Choroid plexus epithelial cell (primary cell): ENCODE results near the gene MTMR4.
"Not testable (repeated sequence)": the region's sequence is repeated elsewhere in the genome, so short reads cannot be mapped to it uniquely, and the experiment has no call there.

Experiments
- DNase-seq: peaks from one replicate; pipeline ENCODE4 v3.0.0-alpha.2; 2010; ENCODE audit warnings: low read depth
- H3K4me3 ChIP-seq: 2 replicates; pipeline ENCODE4 v1.5.1; 2011; ENCODE audit warnings: low read depth, mild to moderate bottlenecking, control low read depth, low read length, moderate library complexity
- CTCF ChIP-seq: conservative IDR thresholded peaks from 2 replicates; pipeline ENCODE4 v1.5.1; 2011; ENCODE audit warnings: low read depth, mild to moderate bottlenecking, control low read depth, inconsistent platforms, low read length, moderate library complexity

Gene MTMR4

DNA sequence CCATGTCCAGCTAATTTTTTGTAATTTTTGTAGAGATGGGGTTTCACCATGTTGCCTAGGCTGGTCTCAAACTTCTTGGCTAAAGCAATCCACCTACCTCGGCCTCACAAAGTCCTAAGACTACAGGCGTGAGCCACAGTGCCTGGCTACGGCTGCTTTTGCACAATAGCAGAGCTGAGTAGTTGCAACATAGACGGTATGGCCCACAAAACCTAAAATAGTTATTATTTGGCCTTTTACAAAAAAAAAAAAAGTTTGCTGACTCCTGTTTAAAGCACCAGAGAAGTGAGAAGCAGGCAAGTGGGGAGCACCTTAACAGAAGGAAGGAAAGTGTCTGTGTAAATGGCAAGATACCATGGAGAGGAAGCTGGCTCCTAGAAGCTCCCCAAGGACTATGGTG, 20.9 kb downstream of the MTMR4 start:
- H3K4me3 ChIP-seq, result no peak overlapping the region
- TF ChIP-seq CTCF, result no peak
- no peak for DNase-seq

DNA sequence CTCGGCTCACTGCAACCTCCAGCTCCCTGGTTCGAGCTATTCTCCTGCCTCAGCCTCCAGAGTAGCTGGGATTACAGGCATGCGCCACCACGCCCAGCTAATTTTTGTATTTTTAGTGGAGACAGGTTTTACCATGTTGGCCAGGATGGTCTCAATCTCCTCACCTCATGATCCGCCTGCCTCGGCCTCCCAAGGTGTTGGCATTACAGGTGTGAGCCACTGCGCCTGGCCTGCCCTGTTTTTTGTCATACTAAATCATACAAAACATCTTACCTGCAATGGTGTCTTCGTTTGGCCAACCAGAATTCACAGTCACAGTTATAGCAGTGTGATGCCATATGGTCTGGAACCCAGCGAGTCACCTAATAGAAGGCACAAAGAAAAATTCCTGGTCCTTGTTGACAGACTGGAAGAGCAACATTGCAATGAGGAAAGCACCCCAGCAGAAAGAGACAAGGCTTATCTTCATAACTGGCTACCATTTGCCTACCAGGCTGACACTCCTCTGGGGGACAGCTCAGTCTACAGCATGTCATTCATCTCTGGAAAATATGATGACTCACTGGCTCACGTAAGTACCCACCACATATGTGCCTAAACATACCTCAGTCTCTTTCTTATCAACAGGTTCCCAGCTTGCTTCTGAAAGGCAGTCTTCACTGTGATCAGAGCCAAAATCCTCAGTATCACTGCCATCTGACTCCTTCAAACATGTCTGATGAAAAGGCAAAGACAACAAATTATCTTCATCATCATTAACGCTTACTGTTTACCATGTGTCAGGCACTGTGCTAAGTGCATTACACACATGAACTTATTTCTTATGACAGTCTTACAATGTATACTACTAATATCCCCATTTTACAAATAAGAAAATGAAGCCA, 22.0 kb downstream of the MTMR4 start:
- no peak for TF ChIP-seq CTCF
- H3K4me3 ChIP-seq, result no peak overlapping the region
- DNase-seq, result no peak

DNA sequence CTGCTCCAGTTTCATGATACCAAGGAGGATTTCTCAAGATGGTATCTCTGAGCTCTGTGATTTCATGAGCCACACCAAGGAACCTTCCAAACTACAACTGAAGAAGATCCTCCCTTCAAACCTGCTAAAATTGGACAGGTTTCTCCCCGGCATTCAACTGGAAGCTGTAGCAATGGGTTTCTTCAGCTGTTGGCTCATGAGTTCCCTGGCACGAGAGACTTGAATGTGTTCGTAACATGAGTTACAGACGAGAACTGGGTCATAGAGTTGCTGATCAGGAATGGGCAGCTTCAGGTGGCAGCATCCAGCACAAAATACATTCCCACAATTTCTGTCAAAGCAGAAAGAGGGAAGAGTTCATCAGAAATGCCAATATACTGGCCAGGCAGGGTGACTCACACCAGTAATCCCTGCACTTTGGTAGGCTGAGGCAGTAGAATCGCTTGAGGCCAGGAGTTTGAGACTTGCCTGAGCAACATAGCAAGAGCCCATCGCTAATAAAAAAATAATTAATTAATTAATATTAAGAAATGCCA, 22.9 kb downstream of the MTMR4 start:
- DNase-seq, result no peak
- no peak overlapping the region for H3K4me3 ChIP-seq
- TF ChIP-seq CTCF, result no peak

- no peak for TF ChIP-seq CTCF
- no peak overlapping the region for H3K4me3 ChIP-seq
- no peak for DNase-seq
Observed at GRCh38 chr17:58488428-58488890, 26.0 kb downstream of the MTMR4 start.

GRCh38 chr17:58487589-58488427, 26.6 kb downstream of the MTMR4 start, which contains the start of gene HSF5:
Gene HSF5 (minus strand): TSS chr17:58488408. CDS start chr17:58488274, 134 bp downstream.
- DNase-seq, result peak; percentile 4

GRCh38 chr17:58484600-58484999, 29.8 kb downstream of the MTMR4 start:
- H3K4me3 ChIP-seq, result no peak overlapping the region
- no peak for TF ChIP-seq CTCF
- DNase-seq, result no peak

More at GRCh38 chr17:58487589-58488427, 26.6 kb downstream of the MTMR4 start, which contains the start of gene HSF5:
- no peak for TF ChIP-seq CTCF
- peak within 1 kb of the TSS; percentile 26 for H3K4me3 ChIP-seq

DNA sequence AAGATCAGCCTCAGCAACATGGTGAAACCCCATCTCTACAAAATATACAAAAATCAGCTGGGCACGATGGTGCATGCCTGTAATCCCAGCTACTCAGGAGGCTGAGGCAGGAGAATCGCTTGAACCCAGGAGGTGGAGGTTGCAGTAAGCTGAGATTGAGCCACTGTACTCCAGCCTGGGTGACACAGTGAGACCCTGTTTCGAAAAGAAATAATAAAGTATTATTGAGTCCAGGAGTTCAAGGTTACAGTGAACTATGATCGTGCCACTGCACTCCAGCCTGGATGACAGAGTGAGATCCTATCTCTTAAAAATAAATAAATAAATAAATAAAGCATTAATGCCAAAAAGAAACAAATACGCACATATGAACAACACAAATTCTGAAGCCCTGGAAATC, 32.6 kb downstream of the MTMR4 start:
- not testable (repeated sequence) for H3K4me3 ChIP-seq, DNase-seq
